SK-N-MC (cell line): ENCODE measurements around the gene RAPGEF2.

Experiments used
- EZH2 ChIP-seq: fragments of 200-600 bp; sonication (generic); IDR thresholded peaks from one replicate; pipeline ENCODE4 v1.6.1; 2017; ENCODE audit warnings: antibody characterized with exemption
- POLR2AphosphoS5 ChIP-seq: IDR thresholded peaks from 2 replicates; pipeline ENCODE4 v1.6.1; 2012; ENCODE audit warnings: mild to moderate bottlenecking, low read depth, low read length, borderline replicate concordance

- TF ChIP-seq POLR2AphosphoS5, result no peak
- no peak for TF ChIP-seq EZH2
These were observed 47.0 kb upstream of the RAPGEF2 start for GRCh38 chr4:159055833-159056232.
